Activated naive CD4-positive, alpha-beta T cell (primary cell): ENCODE data around the gene SLC16A3.
"Not testable (repeated sequence)": the region's sequence is repeated elsewhere in the genome, so short reads cannot be mapped to it uniquely, and the experiment has no call there.

Experiments
- DNase-seq, 4 experiments: peaks; one replicate each; lab custom pipeline; 2025; lab: John Stamatoyannopoulos, UW

Gene SLC16A3

GRCh38 chr17:82228842-82229697 is at the start of gene SLC16A3:
TSS of gene SLC16A3 (plus strand) at chr17:82229042. CDS start at chr17:82236009, 6,967 bp downstream.
- peak in 1 of 4 experiments; percentile 56 for DNase-seq

GRCh38 chr17:82179412-82179811 is 49.4 kb upstream of the SLC16A3 start:
- DNase-seq = no peak

- no peak for DNase-seq
Measured at GRCh38 chr17:82179946-82180475, 48.8 kb upstream of the SLC16A3 start.

GRCh38 chr17:82180776-82181528 is 47.9 kb upstream of the SLC16A3 start:
- no peak for DNase-seq

- no peak for DNase-seq
Measured at GRCh38 chr17:82184761-82185160, 44.1 kb upstream of the SLC16A3 start.

- no peak for DNase-seq
Measured at GRCh38 chr17:82186221-82186620, 42.6 kb upstream of the SLC16A3 start.

GRCh38 chr17:82187500-82187899 is 41.3 kb upstream of the SLC16A3 start:
- no peak for DNase-seq

GRCh38 chr17:82188001-82188961 is 40.6 kb upstream of the SLC16A3 start:
- no peak for DNase-seq

- not testable (repeated sequence) for DNase-seq
Measured at GRCh38 chr17:82193050-82193449, 35.8 kb upstream of the SLC16A3 start.

- DNase-seq = no peak
Measured at GRCh38 chr17:82193520-82194220, 35.2 kb upstream of the SLC16A3 start.

- DNase-seq = no peak
Measured at GRCh38 chr17:82194765-82195164, 34.1 kb upstream of the SLC16A3 start.

GRCh38 chr17:82195675-82196672 is 32.9 kb upstream of the SLC16A3 start:
- DNase-seq = no peak

GRCh38 chr17:82198092-82198491 is 30.8 kb upstream of the SLC16A3 start:
- no peak for DNase-seq

GRCh38 chr17:82199496-82199895 is 29.3 kb upstream of the SLC16A3 start:
- DNase-seq = no peak

GRCh38 chr17:82200135-82200534 is 28.7 kb upstream of the SLC16A3 start:
- no peak for DNase-seq

- peak in 2 of 4 experiments; percentile 23 to 36 for DNase-seq
Measured at GRCh38 chr17:82200743-82201497, 27.9 kb upstream of the SLC16A3 start.

GRCh38 chr17:82201498-82201910 is 27.3 kb upstream of the SLC16A3 start:
- no peak for DNase-seq

GRCh38 chr17:82202981-82203380 is 25.9 kb upstream of the SLC16A3 start:
- no peak for DNase-seq

GRCh38 chr17:82203920-82204319 is 24.9 kb upstream of the SLC16A3 start:
- no peak for DNase-seq
